Measurements from ENCODE around the gene SLC25A21.

- no peak for TF ChIP-seq ZNF302 (CRISPR knock-in tag; IDR thresholded peaks at IDR 0.05)
- no peak for TF ChIP-seq CBX2 (IDR thresholded peaks at IDR 0.05; ENCODE audit: borderline replicate concordance, low read depth)
- no peak for TF ChIP-seq RARB (CRISPR knock-in tag; IDR thresholded peaks at IDR 0.05)
- no peak for TF ChIP-seq RCOR1 (IDR thresholded peaks at IDR 0.05; ENCODE audit: low read depth, low read length)
- TF ChIP-seq SMC3 (IDR thresholded peaks at IDR 0.05) = no peak
- TF ChIP-seq CEBPB (IDR thresholded peaks at IDR 0.05) = no peak
- TF ChIP-seq, protein P1, sequence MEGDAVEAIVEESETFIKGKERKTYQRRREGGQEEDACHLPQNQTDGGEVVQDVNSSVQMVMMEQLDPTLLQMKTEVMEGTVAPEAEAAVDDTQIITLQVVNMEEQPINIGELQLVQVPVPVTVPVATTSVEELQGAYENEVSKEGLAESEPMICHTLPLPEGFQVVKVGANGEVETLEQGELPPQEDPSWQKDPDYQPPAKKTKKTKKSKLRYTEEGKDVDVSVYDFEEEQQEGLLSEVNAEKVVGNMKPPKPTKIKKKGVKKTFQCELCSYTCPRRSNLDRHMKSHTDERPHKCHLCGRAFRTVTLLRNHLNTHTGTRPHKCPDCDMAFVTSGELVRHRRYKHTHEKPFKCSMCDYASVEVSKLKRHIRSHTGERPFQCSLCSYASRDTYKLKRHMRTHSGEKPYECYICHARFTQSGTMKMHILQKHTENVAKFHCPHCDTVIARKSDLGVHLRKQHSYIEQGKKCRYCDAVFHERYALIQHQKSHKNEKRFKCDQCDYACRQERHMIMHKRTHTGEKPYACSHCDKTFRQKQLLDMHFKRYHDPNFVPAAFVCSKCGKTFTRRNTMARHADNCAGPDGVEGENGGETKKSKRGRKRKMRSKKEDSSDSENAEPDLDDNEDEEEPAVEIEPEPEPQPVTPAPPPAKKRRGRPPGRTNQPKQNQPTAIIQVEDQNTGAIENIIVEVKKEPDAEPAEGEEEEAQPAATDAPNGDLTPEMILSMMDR (IDR thresholded peaks at IDR 0.05) = no peak
- TF ChIP-seq, protein P2, sequence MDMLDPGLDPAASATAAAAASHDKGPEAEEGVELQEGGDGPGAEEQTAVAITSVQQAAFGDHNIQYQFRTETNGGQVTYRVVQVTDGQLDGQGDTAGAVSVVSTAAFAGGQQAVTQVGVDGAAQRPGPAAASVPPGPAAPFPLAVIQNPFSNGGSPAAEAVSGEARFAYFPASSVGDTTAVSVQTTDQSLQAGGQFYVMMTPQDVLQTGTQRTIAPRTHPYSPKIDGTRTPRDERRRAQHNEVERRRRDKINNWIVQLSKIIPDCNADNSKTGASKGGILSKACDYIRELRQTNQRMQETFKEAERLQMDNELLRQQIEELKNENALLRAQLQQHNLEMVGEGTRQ (IDR thresholded peaks at IDR 0.05) = no peak
- TF ChIP-seq RFX5 (IDR thresholded peaks at IDR 0.05) = no peak
Measured at GRCh38 chr14:37013078-37013477, 159.3 kb downstream of the SLC25A21 start.
